SK-N-SH treated with all-trans-retinoic acid at 6 μM for 48 hours (cell line): Measurements from ENCODE around the gene COL16A1.

Experiments used
- ATAC-seq: fragments of 200-7000 bp; cut with Tn5 transposase; 3 replicates; pipeline ENCODE4 v1.9.1; 2020; ENCODE audit warnings: mild to moderate bottlenecking, moderate library complexity
- BACH2 ChIP-seq: fragments of 250-450 bp; sonication (Bioruptor Pico); IDR thresholded peaks from 2 replicates; pipeline ENCODE4 v1.9.0; 2021; ENCODE audit warnings: mild to moderate bottlenecking, borderline replicate concordance
- CREB5 ChIP-seq: fragments of 250-450 bp; sonication (Bioruptor Pico); IDR thresholded peaks from 2 replicates; pipeline ENCODE4 v1.5.1; 2020; ENCODE audit warnings: low read depth, mild to moderate bottlenecking, moderate library complexity
- CSDC2 ChIP-seq: fragments of 250-450 bp; sonication (Bioruptor Pico); IDR thresholded peaks from 2 replicates; pipeline ENCODE4 v1.5.0; 2020; ENCODE audit warnings: mild to moderate bottlenecking, moderate library complexity
- CSRNP3 ChIP-seq: fragments of 250-450 bp; sonication (Bioruptor Pico); IDR thresholded peaks from 2 replicates; pipeline ENCODE4 v1.5.1; 2021; ENCODE audit warnings: mild to moderate bottlenecking, moderate library complexity
- ESRRG ChIP-seq: fragments of 250-450 bp; sonication (Bioruptor Pico); IDR thresholded peaks from 2 replicates; pipeline ENCODE4 v1.6.1; 2021; ENCODE audit warnings: mild to moderate bottlenecking
- GLIS3 ChIP-seq: fragments of 250-450 bp; sonication (Bioruptor Pico); IDR thresholded peaks from 2 replicates; pipeline ENCODE4 v1.5.0; 2020; ENCODE audit warnings: mild to moderate bottlenecking, moderate library complexity
- ISL1 ChIP-seq: fragments of 250-450 bp; sonication (Bioruptor Pico); IDR thresholded peaks from 2 replicates; pipeline ENCODE4 v2.1.2; 2022; ENCODE audit warnings: mild to moderate bottlenecking, moderate library complexity
- OSR1 ChIP-seq: fragments of 250-450 bp; sonication (Bioruptor Pico); IDR thresholded peaks from 2 replicates; pipeline ENCODE4 v1.8.0; 2022; ENCODE audit warnings: moderate library complexity, mild to moderate bottlenecking, inconsistent platforms
- PATZ1 ChIP-seq: fragments of 250-450 bp; sonication (Bioruptor Pico); IDR thresholded peaks from 2 replicates; pipeline ENCODE4 v1.8.0; 2020; ENCODE audit warnings: mild to moderate bottlenecking, moderate library complexity, borderline replicate concordance
- POU6F1 ChIP-seq: fragments of 250-450 bp; sonication (Bioruptor Pico); IDR thresholded peaks from 2 replicates; pipeline ENCODE4 v1.8.0; 2021; ENCODE audit warnings: low read depth, mild to moderate bottlenecking, moderate library complexity, borderline replicate concordance
- PPARA ChIP-seq: fragments of 250-450 bp; sonication (Bioruptor Pico); IDR thresholded peaks from 2 replicates; pipeline ENCODE4 v1.5.0; 2020; ENCODE audit warnings: mild to moderate bottlenecking, borderline replicate concordance
- RARB ChIP-seq: fragments of 250-450 bp; sonication (Bioruptor Pico); IDR thresholded peaks from 2 replicates; pipeline ENCODE4 v1.8.0; 2021; ENCODE audit warnings: mild to moderate bottlenecking, moderate library complexity
- SNAI2 ChIP-seq: fragments of 250-450 bp; sonication (Bioruptor Pico); IDR thresholded peaks from 2 replicates; pipeline ENCODE4 v1.5.0; 2020; ENCODE audit warnings: mild to moderate bottlenecking, moderate library complexity
- TCF4 ChIP-seq: fragments of 250-450 bp; sonication (Bioruptor Pico); IDR thresholded peaks from 2 replicates; pipeline ENCODE4 v1.8.0; 2021; ENCODE audit warnings: mild to moderate bottlenecking, moderate library complexity, borderline replicate concordance
- TOX ChIP-seq: fragments of 250-450 bp; sonication (Bioruptor Pico); IDR thresholded peaks from 2 replicates; pipeline ENCODE4 v1.8.0; 2021; ENCODE audit warnings: mild to moderate bottlenecking, moderate library complexity, borderline replicate concordance
- TSHZ2 ChIP-seq: fragments of 250-450 bp; sonication (Bioruptor Pico); IDR thresholded peaks from 2 replicates; pipeline ENCODE4 v1.5.0; 2020; ENCODE audit warnings: mild to moderate bottlenecking, moderate library complexity
- ZC3H10 ChIP-seq: fragments of 250-450 bp; sonication (Bioruptor Pico); IDR thresholded peaks from 2 replicates; pipeline ENCODE4 v1.5.1; 2021; ENCODE audit warnings: mild to moderate bottlenecking, moderate library complexity
- ZFP3 ChIP-seq: fragments of 250-450 bp; sonication (Bioruptor Pico); IDR thresholded peaks from 2 replicates; pipeline ENCODE4 v1.5.0; 2020; ENCODE audit warnings: mild to moderate bottlenecking, moderate library complexity
- ZFP30 ChIP-seq: fragments of 450-650 bp; formaldehyde crosslinking; IDR thresholded peaks from 2 replicates; pipeline ENCODE4 v1.5.0; 2022; ENCODE audit warnings: mild to moderate bottlenecking, moderate library complexity
- ZNF70 ChIP-seq: fragments of 450-650 bp; formaldehyde crosslinking; IDR thresholded peaks from 2 replicates; pipeline ENCODE4 v1.5.0; 2020; ENCODE audit warnings: mild to moderate bottlenecking, moderate library complexity
- ZNF8 ChIP-seq: fragments of 450-650 bp; formaldehyde crosslinking; IDR thresholded peaks from 2 replicates; pipeline ENCODE4 v1.5.0; 2020; ENCODE audit warnings: mild to moderate bottlenecking, moderate library complexity

COL16A1 gene

GRCh38 chr1:31661856-31662255 lies 42.0 kb downstream of the COL16A1 start:
- no peak for ATAC-seq
- no peak for TF ChIP-seq ZNF8
- no peak for TF ChIP-seq ESRRG
- no peak for TF ChIP-seq TSHZ2 (CRISPR knock-in tag)
- TF ChIP-seq ZC3H10 = no peak
- no peak for TF ChIP-seq RARB (CRISPR knock-in tag)
- no peak for TF ChIP-seq ISL1 (CRISPR knock-in tag)
- TF ChIP-seq ZNF70 (CRISPR knock-in tag) = no peak
- TF ChIP-seq PPARA (CRISPR knock-in tag) = no peak
- TF ChIP-seq POU6F1 = no peak
- no peak for TF ChIP-seq PATZ1
- TF ChIP-seq ZFP30 = no peak
- TF ChIP-seq OSR1 (CRISPR knock-in tag) = no peak
- no peak for TF ChIP-seq CSDC2 (CRISPR knock-in tag)
- TF ChIP-seq ZFP3 (CRISPR knock-in tag) = no peak
- TF ChIP-seq SNAI2 (CRISPR knock-in tag) = no peak
- no peak for TF ChIP-seq TCF4 (CRISPR knock-in tag)
- TF ChIP-seq GLIS3 (CRISPR knock-in tag) = no peak
- TF ChIP-seq, all 23 proteins: peak for 0

- ATAC-seq = no peak
- no peak for TF ChIP-seq CREB5 (CRISPR knock-in tag)
- TF ChIP-seq ISL1 (CRISPR knock-in tag) = no peak
- TF ChIP-seq CSRNP3 = no peak
- no peak for TF ChIP-seq POU6F1
- no peak for TF ChIP-seq ZNF8
- TF ChIP-seq TOX = no peak
- TF ChIP-seq RARB (CRISPR knock-in tag) = no peak
- no peak for TF ChIP-seq TCF4 (CRISPR knock-in tag)
- no peak for TF ChIP-seq PPARA (CRISPR knock-in tag)
- TF ChIP-seq TSHZ2 (CRISPR knock-in tag) = no peak
- TF ChIP-seq BACH2 (CRISPR knock-in tag) = no peak
- TF ChIP-seq ZFP3 (CRISPR knock-in tag) = no peak
- no peak for TF ChIP-seq PATZ1
- no peak for TF ChIP-seq ZC3H10
- TF ChIP-seq ZFP30 = no peak
Measured at GRCh38 chr1:31660871-31661455, 42.9 kb downstream of the COL16A1 start.
